WTC11 (cell line): ENCODE results near the gene TMEM187. TPM values are rescaled to one million over a fixed set of nuclear protein-coding genes. Genes with fewer than 3 reads are reported as not detected.

Experiments
- ATAC-seq: fragments of 200-7000 bp; cut with Tn5 transposase; 2 replicates; pipeline ENCODE4 v1.10.0; 2021; ENCODE audit warnings: mild to moderate bottlenecking, moderate library complexity
- CTCF ChIA-PET: fragments of 300-600 bp; sonication (Branson Sonifier 250); formaldehyde crosslinking; loops from one replicate; lab custom pipeline; 2021; ENCODE audit warnings: antibody characterized with exemption; lab: Charles Lee
- POLR2A ChIA-PET: fragments of 350-600 bp; sonication (Branson Sonifier 250); formaldehyde crosslinking; loops from one replicate; lab custom pipeline; 2021; ENCODE audit warnings: antibody characterized with exemption; lab: Charles Lee
- DNase-seq: peaks from one replicate; pipeline ENCODE4 v3.0.0; 2021; ENCODE audit warnings: low spot score
- H3K27ac Mint-ChIP-seq: 2 replicates; pipeline ENCODE4 v1.8.0; 2021; ENCODE audit warnings: mixed read lengths
- H3K27me3 Mint-ChIP-seq: 2 replicates; pipeline ENCODE4 v1.8.0; 2021; ENCODE audit warnings: low read depth, mild to moderate bottlenecking, moderate library complexity, mixed read lengths
- H3K36me3 Mint-ChIP-seq: 2 replicates; pipeline ENCODE4 v1.8.0; 2021; ENCODE audit warnings: mixed read lengths
- H3K4me1 Mint-ChIP-seq: 2 replicates; pipeline ENCODE4 v1.8.0; 2022; ENCODE audit warnings: mixed read lengths
- H3K4me3 Mint-ChIP-seq: 2 replicates; pipeline ENCODE4 v1.8.0; 2021; ENCODE audit warnings: mild to moderate bottlenecking, moderate library complexity, mixed read lengths
- H3K9me3 Mint-ChIP-seq: 2 replicates; pipeline ENCODE4 v1.8.0; 2021; ENCODE audit warnings: mixed read lengths
- ARID4B ChIP-seq: sonication (generic); formaldehyde crosslinking; IDR thresholded peaks from 2 replicates; pipeline ENCODE4 v1.8.0; 2023; ENCODE audit warnings: missing genetic modification reagents, mild to moderate bottlenecking, borderline replicate concordance
- FOXJ3 ChIP-seq: sonication (generic); formaldehyde crosslinking; IDR thresholded peaks from 2 replicates; pipeline ENCODE4 v1.9.0; 2021; ENCODE audit warnings: missing genetic modification reagents, mild to moderate bottlenecking, borderline replicate concordance
- FOXK1 ChIP-seq: sonication (generic); formaldehyde crosslinking; IDR thresholded peaks from 2 replicates; pipeline ENCODE4 v1.8.0; 2022; ENCODE audit warnings: mild to moderate bottlenecking, moderate library complexity, missing genetic modification reagents
- IRF2 ChIP-seq: sonication (generic); formaldehyde crosslinking; IDR thresholded peaks from 2 replicates; pipeline ENCODE4 v1.8.0; 2022; ENCODE audit warnings: low read depth, missing genetic modification reagents, borderline replicate concordance
- NFATC4 ChIP-seq: fragments of 250-450 bp; sonication (Bioruptor Pico); IDR thresholded peaks from 2 replicates; pipeline ENCODE4 v1.9.0; 2021; ENCODE audit warnings: mild to moderate bottlenecking
- NR1H2 ChIP-seq: sonication (generic); formaldehyde crosslinking; IDR thresholded peaks from 2 replicates; pipeline ENCODE4 v1.9.0; 2021; ENCODE audit warnings: mild to moderate bottlenecking, moderate library complexity, missing genetic modification reagents
- NR2C2 ChIP-seq: sonication (generic); formaldehyde crosslinking; IDR thresholded peaks from 2 replicates; pipeline ENCODE4 v1.8.0; 2022; ENCODE audit warnings: mild to moderate bottlenecking, missing genetic modification reagents
- RELA ChIP-seq: sonication (generic); formaldehyde crosslinking; IDR thresholded peaks from 2 replicates; pipeline ENCODE4 v1.8.1; 2022; ENCODE audit warnings: missing genetic modification reagents, mild to moderate bottlenecking, borderline replicate concordance
- ZNF219 ChIP-seq: sonication (generic); formaldehyde crosslinking; IDR thresholded peaks from 2 replicates; pipeline ENCODE4 v1.8.0; 2023; ENCODE audit warnings: missing genetic modification reagents, mild to moderate bottlenecking, borderline replicate concordance
- ZNF396 ChIP-seq: fragments of 250-450 bp; sonication (Bioruptor Pico); IDR thresholded peaks from 2 replicates; pipeline ENCODE4 v1.8.0; 2021; ENCODE audit warnings: mild to moderate bottlenecking, moderate library complexity, borderline replicate concordance
- ZSCAN18 ChIP-seq: fragments of 250-450 bp; sonication (Bioruptor Pico); IDR thresholded peaks from 2 replicates; pipeline ENCODE4 v2.1.2; 2022; ENCODE audit warnings: mild to moderate bottlenecking, moderate library complexity
- total RNA-seq: library from RNA; stranded (reverse); gene quantifications from 3 replicates; pipeline ENCODE4 v1.2.3, GENCODE V29; 2021
- TF ChIP-seq, protein P1 (sequence below): fragments of 250-450 bp; sonication (Bioruptor Pico); IDR thresholded peaks from 2 replicates; pipeline ENCODE4 v1.9.0; 2021; ENCODE audit warnings: mild to moderate bottlenecking
- TF ChIP-seq, protein P2 (sequence below): sonication (generic); formaldehyde crosslinking; IDR thresholded peaks from 2 replicates; pipeline ENCODE4 v1.8.1; 2022; ENCODE audit warnings: low read depth, missing genetic modification reagents, borderline replicate concordance
- TF ChIP-seq, protein P3 (sequence below): fragments of 250-450 bp; sonication (Bioruptor Pico); IDR thresholded peaks from 2 replicates; pipeline ENCODE4 v1.9.0; 2021; ENCODE audit warnings: mild to moderate bottlenecking
- TF ChIP-seq, protein P4 (sequence below): sonication (generic); formaldehyde crosslinking; conservative IDR thresholded peaks from 2 replicates; pipeline ENCODE4 v1.8.1; 2023; ENCODE audit warnings: mild to moderate bottlenecking, low read depth, missing genetic modification reagents, moderate library complexity
- TF ChIP-seq, protein P5 (sequence below): sonication (generic); formaldehyde crosslinking; IDR thresholded peaks from 2 replicates; pipeline ENCODE4 v1.8.1; 2022; ENCODE audit warnings: low read depth, mild to moderate bottlenecking, moderate library complexity, missing genetic modification reagents, borderline replicate concordance

The TMEM187 gene
- total RNA-seq, 1 experiment from 2014 or later, result 8.4 TPM

- no peak for ATAC-seq
- no peaks in the 10 kb centered on the region for H3K9me3 Mint-ChIP-seq
- H3K27ac Mint-ChIP-seq, result peak overlapping the region; percentile 19; the same call in 1 of the 2 replicates
- TF ChIP-seq NR2C2 (CRISPR knock-in tag) (no peak), ZNF219 (no peak), IRF2 (CRISPR knock-in tag) (no peak)
- TF ChIP-seq, protein P1, sequence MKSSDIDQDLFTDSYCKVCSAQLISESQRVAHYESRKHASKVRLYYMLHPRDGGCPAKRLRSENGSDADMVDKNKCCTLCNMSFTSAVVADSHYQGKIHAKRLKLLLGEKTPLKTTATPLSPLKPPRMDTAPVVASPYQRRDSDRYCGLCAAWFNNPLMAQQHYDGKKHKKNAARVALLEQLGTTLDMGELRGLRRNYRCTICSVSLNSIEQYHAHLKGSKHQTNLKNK (CRISPR knock-in tag), result no peak
- POLR2A ChIA-PET, result no interaction called here
- H3K4me1 Mint-ChIP-seq, result peaks cover 23% of the 10 kb centered on the region
- no peak overlapping the region for H3K4me3 Mint-ChIP-seq
- 0 out of 2 replicates have a peak, but pooled peaks cover 2% of the 10 kb centered on the region for H3K36me3 Mint-ChIP-seq
- no peaks in the 10 kb centered on the region for H3K27me3 Mint-ChIP-seq
- CTCF ChIA-PET, result no interaction called here
- no peak for DNase-seq
Measured at GRCh38 chrX:154025230-154025629, 52.7 kb downstream of the TMEM187 start.

DNA sequence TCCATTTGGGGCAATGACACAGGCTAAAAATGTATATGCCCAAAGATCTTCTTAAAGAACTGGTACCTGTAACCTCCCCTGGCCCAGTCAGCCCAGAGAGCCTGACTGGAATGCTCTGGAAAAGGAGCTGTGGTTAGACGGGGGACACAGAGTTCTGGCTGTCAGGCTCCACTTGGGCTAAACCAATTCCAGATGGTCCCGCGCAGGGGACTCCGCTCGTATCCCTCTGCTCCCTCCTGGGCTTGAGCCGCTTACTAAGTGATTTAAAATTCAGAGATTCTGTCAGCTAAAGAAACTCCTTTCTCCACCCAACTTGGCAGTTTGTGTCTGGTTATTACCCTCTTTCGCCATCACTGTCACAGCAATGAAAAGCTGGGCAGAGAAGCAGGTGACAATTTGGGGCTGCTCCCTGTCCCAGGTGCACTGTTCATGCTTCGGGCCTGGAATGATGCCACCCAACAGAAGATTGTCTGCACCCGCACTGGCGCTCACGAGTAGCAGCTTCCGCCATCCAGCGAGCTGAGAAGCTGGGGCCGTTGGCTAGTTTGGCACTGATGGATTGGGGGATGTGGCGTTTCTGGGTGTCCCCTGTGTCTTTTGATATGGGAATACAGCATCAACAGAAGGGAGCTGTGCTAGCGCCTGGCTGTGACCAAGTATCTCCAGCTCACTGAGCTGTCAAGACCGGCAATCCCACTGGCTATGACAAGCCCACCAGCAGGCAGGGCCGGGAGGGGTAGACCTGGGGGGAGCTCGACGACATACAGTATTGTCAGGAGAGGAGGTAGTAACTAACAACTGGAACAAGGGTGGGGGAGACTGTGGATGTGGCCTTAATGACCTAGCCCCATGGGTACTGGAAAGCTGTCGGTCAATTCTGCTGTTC, 53.8 kb downstream of the TMEM187 start:
- ChIA-PET POLR2A (no interaction called here), CTCF (interaction anchor here (0.6 to 1.1 kb wide), 4 partner anchors 23 to 282 kb away, joined by 3 read pairs; no protein-coding TSS in a partner anchor)
- Mint-ChIP-seq H3K27ac (no peak overlapping the region), H3K27me3 (no peaks in the 10 kb centered on the region), H3K4me1 (peaks cover 17% of the 10 kb centered on the region), H3K4me3 (no peak overlapping the region), H3K36me3 (0 out of 2 replicates have a peak, but pooled peaks cover 2% of the 10 kb centered on the region), H3K9me3 (no peaks in the 10 kb centered on the region)
- DNase-seq (no peak), ATAC-seq (no peak)
- TF ChIP-seq ARID4B (CRISPR knock-in tag) (no peak), NFATC4 (no peak), RELA (CRISPR knock-in tag) (no peak), FOXK1 (CRISPR knock-in tag) (no peak), NR1H2 (CRISPR knock-in tag) (no peak), FOXJ3 (CRISPR knock-in tag) (no peak), ZSCAN18 (no peak), ZNF396 (CRISPR knock-in tag) (no peak)
- TF ChIP-seq, protein P2, sequence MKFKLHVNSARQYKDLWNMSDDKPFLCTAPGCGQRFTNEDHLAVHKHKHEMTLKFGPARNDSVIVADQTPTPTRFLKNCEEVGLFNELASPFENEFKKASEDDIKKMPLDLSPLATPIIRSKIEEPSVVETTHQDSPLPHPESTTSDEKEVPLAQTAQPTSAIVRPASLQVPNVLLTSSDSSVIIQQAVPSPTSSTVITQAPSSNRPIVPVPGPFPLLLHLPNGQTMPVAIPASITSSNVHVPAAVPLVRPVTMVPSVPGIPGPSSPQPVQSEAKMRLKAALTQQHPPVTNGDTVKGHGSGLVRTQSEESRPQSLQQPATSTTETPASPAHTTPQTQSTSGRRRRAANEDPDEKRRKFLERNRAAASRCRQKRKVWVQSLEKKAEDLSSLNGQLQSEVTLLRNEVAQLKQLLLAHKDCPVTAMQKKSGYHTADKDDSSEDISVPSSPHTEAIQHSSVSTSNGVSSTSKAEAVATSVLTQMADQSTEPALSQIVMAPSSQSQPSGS, result no peak
- TF ChIP-seq, protein P3, sequence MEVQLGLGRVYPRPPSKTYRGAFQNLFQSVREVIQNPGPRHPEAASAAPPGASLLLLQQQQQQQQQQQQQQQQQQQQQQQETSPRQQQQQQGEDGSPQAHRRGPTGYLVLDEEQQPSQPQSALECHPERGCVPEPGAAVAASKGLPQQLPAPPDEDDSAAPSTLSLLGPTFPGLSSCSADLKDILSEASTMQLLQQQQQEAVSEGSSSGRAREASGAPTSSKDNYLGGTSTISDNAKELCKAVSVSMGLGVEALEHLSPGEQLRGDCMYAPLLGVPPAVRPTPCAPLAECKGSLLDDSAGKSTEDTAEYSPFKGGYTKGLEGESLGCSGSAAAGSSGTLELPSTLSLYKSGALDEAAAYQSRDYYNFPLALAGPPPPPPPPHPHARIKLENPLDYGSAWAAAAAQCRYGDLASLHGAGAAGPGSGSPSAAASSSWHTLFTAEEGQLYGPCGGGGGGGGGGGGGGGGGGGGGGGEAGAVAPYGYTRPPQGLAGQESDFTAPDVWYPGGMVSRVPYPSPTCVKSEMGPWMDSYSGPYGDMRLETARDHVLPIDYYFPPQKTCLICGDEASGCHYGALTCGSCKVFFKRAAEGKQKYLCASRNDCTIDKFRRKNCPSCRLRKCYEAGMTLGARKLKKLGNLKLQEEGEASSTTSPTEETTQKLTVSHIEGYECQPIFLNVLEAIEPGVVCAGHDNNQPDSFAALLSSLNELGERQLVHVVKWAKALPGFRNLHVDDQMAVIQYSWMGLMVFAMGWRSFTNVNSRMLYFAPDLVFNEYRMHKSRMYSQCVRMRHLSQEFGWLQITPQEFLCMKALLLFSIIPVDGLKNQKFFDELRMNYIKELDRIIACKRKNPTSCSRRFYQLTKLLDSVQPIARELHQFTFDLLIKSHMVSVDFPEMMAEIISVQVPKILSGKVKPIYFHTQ (CRISPR knock-in tag), result no peak
- TF ChIP-seq, protein P4, sequence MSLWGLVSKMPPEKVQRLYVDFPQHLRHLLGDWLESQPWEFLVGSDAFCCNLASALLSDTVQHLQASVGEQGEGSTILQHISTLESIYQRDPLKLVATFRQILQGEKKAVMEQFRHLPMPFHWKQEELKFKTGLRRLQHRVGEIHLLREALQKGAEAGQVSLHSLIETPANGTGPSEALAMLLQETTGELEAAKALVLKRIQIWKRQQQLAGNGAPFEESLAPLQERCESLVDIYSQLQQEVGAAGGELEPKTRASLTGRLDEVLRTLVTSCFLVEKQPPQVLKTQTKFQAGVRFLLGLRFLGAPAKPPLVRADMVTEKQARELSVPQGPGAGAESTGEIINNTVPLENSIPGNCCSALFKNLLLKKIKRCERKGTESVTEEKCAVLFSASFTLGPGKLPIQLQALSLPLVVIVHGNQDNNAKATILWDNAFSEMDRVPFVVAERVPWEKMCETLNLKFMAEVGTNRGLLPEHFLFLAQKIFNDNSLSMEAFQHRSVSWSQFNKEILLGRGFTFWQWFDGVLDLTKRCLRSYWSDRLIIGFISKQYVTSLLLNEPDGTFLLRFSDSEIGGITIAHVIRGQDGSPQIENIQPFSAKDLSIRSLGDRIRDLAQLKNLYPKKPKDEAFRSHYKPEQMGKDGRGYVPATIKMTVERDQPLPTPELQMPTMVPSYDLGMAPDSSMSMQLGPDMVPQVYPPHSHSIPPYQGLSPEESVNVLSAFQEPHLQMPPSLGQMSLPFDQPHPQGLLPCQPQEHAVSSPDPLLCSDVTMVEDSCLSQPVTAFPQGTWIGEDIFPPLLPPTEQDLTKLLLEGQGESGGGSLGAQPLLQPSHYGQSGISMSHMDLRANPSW, result no peak
- TF ChIP-seq, protein P5, sequence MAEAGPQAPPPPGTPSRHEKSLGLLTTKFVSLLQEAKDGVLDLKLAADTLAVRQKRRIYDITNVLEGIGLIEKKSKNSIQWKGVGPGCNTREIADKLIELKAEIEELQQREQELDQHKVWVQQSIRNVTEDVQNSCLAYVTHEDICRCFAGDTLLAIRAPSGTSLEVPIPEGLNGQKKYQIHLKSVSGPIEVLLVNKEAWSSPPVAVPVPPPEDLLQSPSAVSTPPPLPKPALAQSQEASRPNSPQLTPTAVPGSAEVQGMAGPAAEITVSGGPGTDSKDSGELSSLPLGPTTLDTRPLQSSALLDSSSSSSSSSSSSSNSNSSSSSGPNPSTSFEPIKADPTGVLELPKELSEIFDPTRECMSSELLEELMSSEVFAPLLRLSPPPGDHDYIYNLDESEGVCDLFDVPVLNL (CRISPR knock-in tag), result no peak
